Measurements from ENCODE around the gene CHIT1. TPM values are rescaled to one million over a fixed set of nuclear protein-coding genes. Genes with fewer than 3 reads are reported as not detected.

CHIT1 gene
- total and polyA plus RNA-seq, 2 of the 13 experiments (the other 11 are each of a cell fraction or from before 2014, with no cell fraction given), result not detected

DNA sequence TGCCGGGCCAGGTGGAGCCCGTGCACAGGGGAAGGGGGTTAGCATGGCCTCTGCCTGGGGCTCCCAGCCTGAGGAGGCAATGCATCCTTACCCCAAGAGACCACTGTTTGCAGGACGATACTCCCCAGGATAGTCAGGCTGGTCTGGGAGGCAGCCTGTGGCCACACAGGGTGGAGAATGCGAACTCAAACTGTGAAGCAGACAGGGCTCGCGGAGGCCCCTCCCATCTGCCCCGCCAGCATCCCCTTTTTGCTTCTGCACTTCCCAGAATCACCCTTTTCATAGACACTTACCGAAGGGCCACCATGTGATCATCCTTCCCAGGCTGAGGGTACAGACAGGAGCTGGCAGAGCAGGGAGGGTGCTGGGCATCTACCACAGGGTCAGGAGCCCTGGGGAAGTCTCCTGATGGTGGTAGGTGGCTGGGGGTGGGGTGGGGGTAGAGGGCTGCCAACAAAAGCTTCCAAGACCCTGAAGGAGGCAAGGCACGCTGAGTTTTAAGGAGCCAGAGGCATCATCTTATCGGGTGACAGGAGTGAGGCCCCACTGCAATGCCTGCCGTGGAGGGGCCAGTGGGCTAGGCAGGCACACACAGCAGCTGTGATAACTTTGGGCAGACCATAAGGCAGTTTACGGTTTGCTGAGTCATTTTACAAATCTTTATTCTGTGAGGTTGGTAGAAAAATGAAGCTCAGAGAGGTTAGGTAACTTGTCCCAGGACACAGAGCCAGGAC lies 44.6 kb upstream of the CHIT1 start:
- no TSS peak for BruUV-seq (replicated peaks)
- TF ChIP-seq SMC3 (IDR thresholded peaks at IDR 0.05; ENCODE audit: low read length) (no peak), SRSF9 (IDR thresholded peaks at IDR 0.05; ENCODE audit: borderline replicate concordance, insufficient read depth, low read depth, low read length, poor library complexity, severe bottlenecking) (no peak), ZNF768 (CRISPR knock-in tag; IDR thresholded peaks at IDR 0.05) (0 out of 2 replicates have a peak, but pooled peaks have one; percentile 46), EEA1 (CRISPR knock-in tag; IDR thresholded peaks at IDR 0.05; ENCODE audit: borderline replicate concordance) (no peak), TEAD3 (CRISPR knock-in tag; optimal IDR thresholded peaks at IDR 0.05; ENCODE audit: borderline replicate concordance) (no peak), MAFF (IDR thresholded peaks at IDR 0.05; ENCODE audit: low read depth, low read length) (no peak)
- TF ChIP-seq, protein P1, sequence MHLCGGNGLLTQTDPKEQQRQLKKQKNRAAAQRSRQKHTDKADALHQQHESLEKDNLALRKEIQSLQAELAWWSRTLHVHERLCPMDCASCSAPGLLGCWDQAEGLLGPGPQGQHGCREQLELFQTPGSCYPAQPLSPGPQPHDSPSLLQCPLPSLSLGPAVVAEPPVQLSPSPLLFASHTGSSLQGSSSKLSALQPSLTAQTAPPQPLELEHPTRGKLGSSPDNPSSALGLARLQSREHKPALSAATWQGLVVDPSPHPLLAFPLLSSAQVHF (CRISPR knock-in tag; IDR thresholded peaks at IDR 0.05), result no peak
- TF ChIP-seq, protein P2, sequence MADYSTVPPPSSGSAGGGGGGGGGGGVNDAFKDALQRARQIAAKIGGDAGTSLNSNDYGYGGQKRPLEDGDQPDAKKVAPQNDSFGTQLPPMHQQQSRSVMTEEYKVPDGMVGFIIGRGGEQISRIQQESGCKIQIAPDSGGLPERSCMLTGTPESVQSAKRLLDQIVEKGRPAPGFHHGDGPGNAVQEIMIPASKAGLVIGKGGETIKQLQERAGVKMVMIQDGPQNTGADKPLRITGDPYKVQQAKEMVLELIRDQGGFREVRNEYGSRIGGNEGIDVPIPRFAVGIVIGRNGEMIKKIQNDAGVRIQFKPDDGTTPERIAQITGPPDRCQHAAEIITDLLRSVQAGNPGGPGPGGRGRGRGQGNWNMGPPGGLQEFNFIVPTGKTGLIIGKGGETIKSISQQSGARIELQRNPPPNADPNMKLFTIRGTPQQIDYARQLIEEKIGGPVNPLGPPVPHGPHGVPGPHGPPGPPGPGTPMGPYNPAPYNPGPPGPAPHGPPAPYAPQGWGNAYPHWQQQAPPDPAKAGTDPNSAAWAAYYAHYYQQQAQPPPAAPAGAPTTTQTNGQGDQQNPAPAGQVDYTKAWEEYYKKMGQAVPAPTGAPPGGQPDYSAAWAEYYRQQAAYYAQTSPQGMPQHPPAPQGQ (CRISPR knock-in tag; IDR thresholded peaks at IDR 0.05; ENCODE audit: borderline replicate concordance), result no peak
- POLR2A ChIA-PET, result no interaction called here
- Histone ChIP-seq H3K27ac (ENCODE audit: extremely low read length, insufficient read depth, low read length) (no peak overlapping the region), H3K4me3 (replicated peaks in 1 of 3; ENCODE audit: insufficient read depth in 1 of 3, low read depth in 2 of 3, low read length in 3 of 3) (no peak overlapping the region), H3K4me2 (ENCODE audit: low read depth, low read length) (no peak overlapping the region), H3K27me3 (ENCODE audit: control insufficient read depth in 1 of 2, insufficient read depth in 2 of 2, low read length in 2 of 2) (peaks cover 1 to 37% of the 10 kb centered on the region in 2 experiments; a peak in 3 of 5 replicates), H3K36me3 (replicated peaks in 1 of 2; ENCODE audit: control insufficient read depth in 1 of 2, insufficient read depth in 2 of 2, low read length in 2 of 2) (no peaks in the 10 kb centered on the region), H2AFZ (ENCODE audit: low read length) (no peak overlapping the region), H4K20me1 (ENCODE audit: insufficient read depth, low read length) (0 out of 2 replicates have a peak, but pooled peaks cover 2% of the 10 kb centered on the region), H3K9ac (ENCODE audit: insufficient read depth, low read depth, low read length) (no peak overlapping the region), H3K9me3 (ENCODE audit: low read length) (no peaks in the 10 kb centered on the region), H3K79me2 (ENCODE audit: insufficient read depth, low read length) (no peaks in the 10 kb centered on the region), H3K4me1 (ENCODE audit: insufficient read depth, low read length) (peaks cover 17% of the 10 kb centered on the region; the same call in 1 of the 2 replicates)
- intact Hi-C loops (cut with micrococcal nuclease; ENCODE audit: unreplicated experiment), result loop anchor here (1.0 to 5.0 kb wide), 3 partner anchors 53 to 213 kb away; no protein-coding TSS in a partner anchor
- WGBS (ENCODE audit: low lambda C conversion rate), result 41% methylated on average over 5 of the region's 12 CpGs
- CTCF ChIA-PET (ENCODE audit: low intra/inter-chr PET ratio, low total read pairs), result interaction anchor here (1.3 to 3.1 kb wide), 3 partner anchors 11 to 65 kb away, joined by 3 to 41 read pairs (median 13); no protein-coding TSS in a partner anchor
- FAIRE-seq, result no peak
- no peak for ATAC-seq
- no peak for DNase-seq (ENCODE audit: low spot score)
- in situ Hi-C loops (cut with HindIII; ENCODE audit: extremely low pct_ligation_motif_present, low pct_unique_long_range_greater_than_20kb), result loop anchor here (5.0 to 10.0 kb wide), 4 partner anchors 52 to 237 kb away; no protein-coding TSS in a partner anchor

All from HepG2 (cell line).